SK-N-SH (cell line): ENCODE data around the gene PLD1. TPM values are rescaled to one million over a fixed set of nuclear protein-coding genes. Genes with fewer than 3 reads are reported as not detected.
"Not testable (repeated sequence)": the region's sequence is repeated elsewhere in the genome, so short reads cannot be mapped to it uniquely, and the experiment has no call there.

Experiments used
- CTCF ChIA-PET: fragments of 300-600, 350-600 bp; formaldehyde crosslinking; extraction: SDS; loops from one replicate; lab custom pipeline; 2021; lab: Yijun Ruan, JAX
- POLR2A ChIA-PET: fragments of 350-600 bp; sonication (Branson Sonifier 250); formaldehyde crosslinking; extraction: SDS; loops from one replicate; lab custom pipeline; 2020; ENCODE audit warnings: antibody characterized with exemption, inconsistent platforms; lab: Yijun Ruan, JAX
- DNase-seq: peaks from one replicate; pipeline ENCODE4 v3.0.0; 2012
- H2AFZ ChIP-seq: fragments of 200-600 bp; sonication (generic); 2 replicates; pipeline ENCODE4 v1.8.1; 2016; ENCODE audit warnings: antibody characterized with exemption, mild to moderate bottlenecking, low read depth
- H3F3A ChIP-seq: fragments of 200-600 bp; sonication (generic); replicated peaks from 2 replicates; pipeline ENCODE3; 2016; ENCODE audit warnings: antibody characterized with exemption, mild to moderate bottlenecking; ENCODE audit not compliant: insufficient read depth
- H3K27ac ChIP-seq, 2 experiments: fragments of 200-500 bp in 1 of 2; fragments of 200-600 bp in 1 of 2; sonication (Bioruptor generic) in 1 of 2; sonication (generic), shearing (Covaris generic) in 1 of 2; 2 replicates each; pipeline versions ENCODE4 v1.5.1 to v1.6.1; 2014 to 2016; ENCODE audit warnings: low read depth in 2 of 2, inconsistent platforms in 1 of 2, low read length in 1 of 2, mild to moderate bottlenecking in 1 of 2, mixed read lengths in 1 of 2
- H3K27me3 ChIP-seq: fragments of 200-600 bp; sonication (generic), shearing (Covaris generic); 2 replicates; pipeline ENCODE4 v1.6.1; 2016; ENCODE audit warnings: mixed run types; ENCODE audit not compliant: insufficient read depth
- H3K36me3 ChIP-seq, 2 experiments: fragments of 200-500 bp in 1 of 2; fragments of 200-600 bp in 1 of 2; sonication (Bioruptor generic) in 1 of 2; sonication (generic) in 1 of 2; replicated peaks in 1 of 2; 2 replicates each; pipeline versions ENCODE3 to v1.5.1; 2014 to 2016; ENCODE audit warnings: low read length in 1 of 2, mild to moderate bottlenecking in 1 of 2; ENCODE audit not compliant: insufficient read depth in 2 of 2, control insufficient read depth in 1 of 2
- H3K4me1 ChIP-seq, 2 experiments: fragments of 200-500 bp in 1 of 2; fragments of 200-600 bp in 1 of 2; sonication (Bioruptor generic) in 1 of 2; sonication (generic), shearing (Covaris generic) in 1 of 2; 2 replicates each; pipeline versions ENCODE4 v1.5.1 to v1.6.1; 2014 to 2016; ENCODE audit warnings: low read depth in 1 of 2, low read length in 1 of 2, mixed run types in 1 of 2; ENCODE audit not compliant: insufficient read depth in 2 of 2, control insufficient read depth in 1 of 2
- H3K4me2 ChIP-seq: fragments of 200-600 bp; sonication (generic), shearing (Covaris generic); 2 replicates; pipeline ENCODE4 v1.6.1; 2017; ENCODE audit warnings: mixed run types
- H3K4me3 ChIP-seq, 2 experiments: fragments of 200-500 bp in 1 of 2; fragments of 200-600 bp in 1 of 2; sonication (Bioruptor generic) in 1 of 2; sonication (generic), shearing (Covaris generic) in 1 of 2; 2 replicates each; pipeline versions ENCODE4 v1.5.1 to v1.8.1; 2014 to 2016; ENCODE audit warnings: low read depth in 2 of 2, inconsistent platforms in 1 of 2, low read length in 1 of 2, mild to moderate bottlenecking in 1 of 2, mixed read lengths in 1 of 2, moderate library complexity in 1 of 2
- H3K79me2 ChIP-seq: fragments of 200-600 bp; sonication (generic); 2 replicates; pipeline ENCODE4 v1.8.1; 2017; ENCODE audit warnings: mild to moderate bottlenecking; ENCODE audit not compliant: insufficient read depth
- H3K9ac ChIP-seq: fragments of 200-600 bp; sonication (generic); 2 replicates; pipeline ENCODE4 v1.6.1; 2017; ENCODE audit warnings: mixed run types
- H3K9me2 ChIP-seq: fragments of 200-600 bp; sonication (generic); 2 replicates; pipeline ENCODE4 v1.6.1; 2017; ENCODE audit warnings: mixed run types
- H3K9me3 ChIP-seq: fragments of 200-600 bp; sonication (generic); 2 replicates; pipeline ENCODE4 v1.6.1; 2017; ENCODE audit warnings: mixed run types, mild to moderate bottlenecking, moderate library complexity
- H4K20me1 ChIP-seq: fragments of 200-600 bp; sonication (generic); 2 replicates; pipeline ENCODE4 v1.6.1; 2017; ENCODE audit warnings: mild to moderate bottlenecking, mixed run types; ENCODE audit not compliant: insufficient read depth
- ELF1 ChIP-seq: IDR thresholded peaks from 2 replicates; pipeline ENCODE4 v1.4.0; 2012
- FOSL2 ChIP-seq: IDR thresholded peaks from 2 replicates; pipeline ENCODE4 v1.4.0; 2012; ENCODE audit warnings: low read depth, mild to moderate bottlenecking, moderate library complexity, borderline replicate concordance
- FOXJ3 ChIP-seq: sonication (generic); formaldehyde crosslinking; IDR thresholded peaks from 2 replicates; pipeline ENCODE4 v1.5.1; 2020; ENCODE audit warnings: mild to moderate bottlenecking, missing genetic modification reagents
- GATA2 ChIP-seq: sonication (generic); formaldehyde crosslinking; IDR thresholded peaks from 2 replicates; pipeline ENCODE4 v1.5.0; 2020; ENCODE audit warnings: mild to moderate bottlenecking, missing genetic modification reagents
- JUND ChIP-seq: IDR thresholded peaks from 2 replicates; pipeline ENCODE4 v1.4.0; 2012
- MEF2A ChIP-seq: IDR thresholded peaks from 2 replicates; pipeline ENCODE4 v1.4.0; 2012; ENCODE audit warnings: low read depth, borderline replicate concordance
- MXI1 ChIP-seq: IDR thresholded peaks from 2 replicates; pipeline ENCODE4 v1.6.1; 2012; ENCODE audit warnings: mild to moderate bottlenecking, low read depth, low read length, improper control_type of control experiment
- NRF1 ChIP-seq: IDR thresholded peaks from 2 replicates; pipeline ENCODE4 v1.6.1; 2012; ENCODE audit warnings: low read depth, mild to moderate bottlenecking, low read length
- POLR2AphosphoS5 ChIP-seq: IDR thresholded peaks from 2 replicates; pipeline ENCODE4 v1.6.1; 2012; ENCODE audit warnings: low read depth, low read length
- RXRA ChIP-seq: IDR thresholded peaks from 2 replicates; pipeline ENCODE4 v1.4.0; 2012; ENCODE audit warnings: low read depth, mild to moderate bottlenecking, borderline replicate concordance
- SMC3 ChIP-seq: IDR thresholded peaks from 2 replicates; pipeline ENCODE4 v1.6.1; 2012; ENCODE audit warnings: low read depth, low read length, improper control_type of control experiment
- TEAD4 ChIP-seq: IDR thresholded peaks from 2 replicates; pipeline ENCODE4 v1.4.0; 2012; ENCODE audit warnings: mild to moderate bottlenecking, borderline replicate concordance; ENCODE audit not compliant: insufficient read depth
- WGBS: methylation state at CpG from one replicate; pipeline ENCODE4 v1.1.6; 2017; ENCODE audit warnings: low lambda C conversion rate; 5-methylcytosine and 5-hydroxymethylcytosine counted together
- polyA plus RNA-seq, 3 experiments: library from polyadenylated mRNA; depleted of rRNA; stranded (reverse); fragments of >200 nt; gene quantifications; 2 replicates each; pipeline ENCODE4 v1.2.3, GENCODE V29; 2012
- TF ChIP-seq, protein P1 (sequence below): IDR thresholded peaks from 2 replicates; pipeline ENCODE4 v1.4.0; 2012; ENCODE audit warnings: low read depth, borderline replicate concordance
- TF ChIP-seq, protein P2 (sequence below): IDR thresholded peaks from 2 replicates; pipeline ENCODE4 v1.4.0; 2012; ENCODE audit warnings: low read depth
- TF ChIP-seq, protein P3 (sequence below): IDR thresholded peaks from 2 replicates; pipeline ENCODE4 v1.6.1; 2012; ENCODE audit warnings: mild to moderate bottlenecking, low read depth, low read length, moderate library complexity
- TF ChIP-seq, protein P4 (sequence below): IDR thresholded peaks from 2 replicates; pipeline ENCODE4; 2012

PLD1 gene
- polyA plus RNA-seq, 1 of the 3 experiments (the other 2 are of a cell fraction): 6.2 TPM

DNA sequence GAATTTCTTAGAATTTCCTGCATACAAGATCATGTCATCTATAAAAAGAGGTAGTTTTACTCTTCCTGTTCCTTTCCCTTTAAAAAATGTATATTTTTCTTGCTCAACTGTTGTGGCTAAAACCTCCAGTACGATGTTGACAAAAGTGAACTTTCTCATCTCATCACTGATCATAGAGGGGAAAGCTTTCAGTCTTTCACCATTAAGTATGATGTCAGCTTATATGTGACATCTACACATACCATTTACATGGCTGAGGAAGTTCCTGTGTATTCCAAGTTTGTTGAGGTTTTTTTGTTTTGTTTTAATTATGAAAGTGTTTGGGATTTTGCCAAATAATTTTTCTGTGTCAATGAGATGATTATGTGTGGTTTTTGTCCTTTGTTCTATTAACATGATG, 173.6 kb downstream of the PLD1 start:
- Histone ChIP-seq H4K20me1 (no peaks in the 10 kb centered on the region), H2AFZ (no peak overlapping the region), H3K9ac (no peak overlapping the region), H3F3A (peaks cover 4% of the 10 kb centered on the region), H3K4me3 (no peak overlapping the region), H3K4me1 (peaks cover 4 to 6% of the 10 kb centered on the region in 2 experiments; a peak in 3 of 4 replicates), H3K79me2 (no peaks in the 10 kb centered on the region), H3K9me3 (no peaks in the 10 kb centered on the region), H3K36me3 (no peaks in the 10 kb centered on the region), H3K4me2 (no peak overlapping the region), H3K27ac (no peak overlapping the region), H3K27me3 (no peaks in the 10 kb centered on the region), H3K9me2 (no peaks in the 10 kb centered on the region)
- no peak for DNase-seq
- ChIA-PET CTCF (no interaction called here), POLR2A (no interaction called here)
- WGBS: 96% methylated on average over 1 of the region's 1 CpG
- TF ChIP-seq RXRA (no peak), ELF1 (no peak), MEF2A (no peak), TEAD4 (no peak), SMC3 (no peak), JUND (no peak), FOSL2 (no peak)
- TF ChIP-seq, protein P1, sequence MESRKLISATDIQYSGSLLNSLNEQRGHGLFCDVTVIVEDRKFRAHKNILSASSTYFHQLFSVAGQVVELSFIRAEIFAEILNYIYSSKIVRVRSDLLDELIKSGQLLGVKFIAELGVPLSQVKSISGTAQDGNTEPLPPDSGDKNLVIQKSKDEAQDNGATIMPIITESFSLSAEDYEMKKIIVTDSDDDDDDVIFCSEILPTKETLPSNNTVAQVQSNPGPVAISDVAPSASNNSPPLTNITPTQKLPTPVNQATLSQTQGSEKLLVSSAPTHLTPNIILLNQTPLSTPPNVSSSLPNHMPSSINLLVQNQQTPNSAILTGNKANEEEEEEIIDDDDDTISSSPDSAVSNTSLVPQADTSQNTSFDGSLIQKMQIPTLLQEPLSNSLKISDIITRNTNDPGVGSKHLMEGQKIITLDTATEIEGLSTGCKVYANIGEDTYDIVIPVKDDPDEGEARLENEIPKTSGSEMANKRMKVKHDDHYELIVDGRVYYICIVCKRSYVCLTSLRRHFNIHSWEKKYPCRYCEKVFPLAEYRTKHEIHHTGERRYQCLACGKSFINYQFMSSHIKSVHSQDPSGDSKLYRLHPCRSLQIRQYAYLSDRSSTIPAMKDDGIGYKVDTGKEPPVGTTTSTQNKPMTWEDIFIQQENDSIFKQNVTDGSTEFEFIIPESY: no peak
- TF ChIP-seq, protein P2, sequence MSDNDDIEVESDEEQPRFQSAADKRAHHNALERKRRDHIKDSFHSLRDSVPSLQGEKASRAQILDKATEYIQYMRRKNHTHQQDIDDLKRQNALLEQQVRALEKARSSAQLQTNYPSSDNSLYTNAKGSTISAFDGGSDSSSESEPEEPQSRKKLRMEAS: no peak
- TF ChIP-seq, protein P3, sequence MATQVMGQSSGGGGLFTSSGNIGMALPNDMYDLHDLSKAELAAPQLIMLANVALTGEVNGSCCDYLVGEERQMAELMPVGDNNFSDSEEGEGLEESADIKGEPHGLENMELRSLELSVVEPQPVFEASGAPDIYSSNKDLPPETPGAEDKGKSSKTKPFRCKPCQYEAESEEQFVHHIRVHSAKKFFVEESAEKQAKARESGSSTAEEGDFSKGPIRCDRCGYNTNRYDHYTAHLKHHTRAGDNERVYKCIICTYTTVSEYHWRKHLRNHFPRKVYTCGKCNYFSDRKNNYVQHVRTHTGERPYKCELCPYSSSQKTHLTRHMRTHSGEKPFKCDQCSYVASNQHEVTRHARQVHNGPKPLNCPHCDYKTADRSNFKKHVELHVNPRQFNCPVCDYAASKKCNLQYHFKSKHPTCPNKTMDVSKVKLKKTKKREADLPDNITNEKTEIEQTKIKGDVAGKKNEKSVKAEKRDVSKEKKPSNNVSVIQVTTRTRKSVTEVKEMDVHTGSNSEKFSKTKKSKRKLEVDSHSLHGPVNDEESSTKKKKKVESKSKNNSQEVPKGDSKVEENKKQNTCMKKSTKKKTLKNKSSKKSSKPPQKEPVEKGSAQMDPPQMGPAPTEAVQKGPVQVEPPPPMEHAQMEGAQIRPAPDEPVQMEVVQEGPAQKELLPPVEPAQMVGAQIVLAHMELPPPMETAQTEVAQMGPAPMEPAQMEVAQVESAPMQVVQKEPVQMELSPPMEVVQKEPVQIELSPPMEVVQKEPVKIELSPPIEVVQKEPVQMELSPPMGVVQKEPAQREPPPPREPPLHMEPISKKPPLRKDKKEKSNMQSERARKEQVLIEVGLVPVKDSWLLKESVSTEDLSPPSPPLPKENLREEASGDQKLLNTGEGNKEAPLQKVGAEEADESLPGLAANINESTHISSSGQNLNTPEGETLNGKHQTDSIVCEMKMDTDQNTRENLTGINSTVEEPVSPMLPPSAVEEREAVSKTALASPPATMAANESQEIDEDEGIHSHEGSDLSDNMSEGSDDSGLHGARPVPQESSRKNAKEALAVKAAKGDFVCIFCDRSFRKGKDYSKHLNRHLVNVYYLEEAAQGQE: no peak

DNA sequence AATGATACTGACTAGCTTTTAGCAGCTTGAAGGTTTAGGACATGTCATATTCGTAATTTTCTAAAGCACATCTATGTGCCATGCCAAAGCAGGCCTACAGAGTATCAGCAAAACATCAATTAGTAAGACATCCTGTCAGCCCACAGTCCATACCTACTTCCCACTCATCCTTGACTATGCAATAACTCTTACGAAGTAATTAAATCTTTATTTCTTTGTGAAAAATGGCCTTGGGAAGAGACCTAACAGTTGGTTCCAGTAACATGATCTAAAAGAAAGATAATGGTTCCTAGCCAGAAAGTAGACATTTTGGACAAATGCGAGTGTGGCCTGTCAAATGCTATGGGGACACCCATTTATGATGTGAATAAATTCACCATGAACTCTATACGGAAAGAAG, 177.5 kb downstream of the PLD1 start:
- H3K27ac ChIP-seq: no peak overlapping the region
- H3K9me3 ChIP-seq: no peaks in the 10 kb centered on the region
- no peaks in the 10 kb centered on the region for H3K79me2 ChIP-seq
- ChIA-PET CTCF (interaction anchor here (1.1 to 1.5 kb wide), 2 partner anchors 11 to 31 kb away, joined by 3 read pairs; no protein-coding TSS in a partner anchor), POLR2A (no interaction called here)
- no peaks in the 10 kb centered on the region for H3K4me1 ChIP-seq
- no peaks in the 10 kb centered on the region for H4K20me1 ChIP-seq
- H3K9ac ChIP-seq: no peak overlapping the region
- H3K9me2 ChIP-seq: no peaks in the 10 kb centered on the region
- no peak for TF ChIP-seq FOSL2
- TF ChIP-seq GATA2 (CRISPR knock-in tag): no peak
- TF ChIP-seq, protein P4, sequence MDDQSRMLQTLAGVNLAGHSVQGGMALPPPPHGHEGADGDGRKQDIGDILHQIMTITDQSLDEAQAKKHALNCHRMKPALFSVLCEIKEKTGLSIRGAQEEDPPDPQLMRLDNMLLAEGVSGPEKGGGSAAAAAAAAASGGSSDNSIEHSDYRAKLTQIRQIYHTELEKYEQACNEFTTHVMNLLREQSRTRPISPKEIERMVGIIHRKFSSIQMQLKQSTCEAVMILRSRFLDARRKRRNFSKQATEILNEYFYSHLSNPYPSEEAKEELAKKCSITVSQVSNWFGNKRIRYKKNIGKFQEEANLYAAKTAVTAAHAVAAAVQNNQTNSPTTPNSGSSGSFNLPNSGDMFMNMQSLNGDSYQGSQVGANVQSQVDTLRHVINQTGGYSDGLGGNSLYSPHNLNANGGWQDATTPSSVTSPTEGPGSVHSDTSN: no peak
- no peak for TF ChIP-seq NRF1
- TF ChIP-seq POLR2AphosphoS5: no peak
- no peak for TF ChIP-seq FOXJ3
- no peak for TF ChIP-seq RXRA
- no peak for TF ChIP-seq MXI1
- H3K27me3 ChIP-seq: no peaks in the 10 kb centered on the region
- WGBS: 85% methylated on average over 4 of the region's 4 CpGs
- no peaks in the 10 kb centered on the region for H3F3A ChIP-seq
- DNase-seq: no peak
- H3K4me2 ChIP-seq: no peak overlapping the region
- H3K36me3 ChIP-seq: no peaks in the 10 kb centered on the region
- H3K4me3 ChIP-seq: no peak overlapping the region
- H2AFZ ChIP-seq: no peak overlapping the region

DNA sequence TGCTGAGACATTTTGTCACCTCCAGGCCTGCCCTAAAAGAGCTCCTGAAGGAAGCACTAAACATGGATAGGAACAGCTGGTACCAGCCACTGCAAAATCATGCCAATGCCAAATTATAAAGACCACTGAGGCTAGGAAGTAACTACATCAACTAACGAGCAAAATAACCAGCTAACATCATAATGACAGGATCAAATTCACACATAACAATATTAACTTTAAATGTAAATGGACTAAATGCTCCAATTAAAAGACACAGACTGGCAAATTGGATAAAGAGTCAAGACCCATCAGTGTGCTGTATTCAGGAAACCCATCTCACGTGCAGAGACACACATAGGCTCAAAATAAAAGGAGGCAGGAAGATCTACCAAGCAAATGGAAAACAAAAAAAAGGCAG, 183.5 kb downstream of the PLD1 start:
- H3K4me1 ChIP-seq, H3K9ac ChIP-seq, H2AFZ ChIP-seq, H3K4me3 ChIP-seq, H3K79me2 ChIP-seq, H4K20me1 ChIP-seq, H3K9me2 ChIP-seq, H3F3A ChIP-seq, DNase-seq, CTCF ChIA-PET, H3K9me3 ChIP-seq, POLR2A ChIA-PET, H3K27ac ChIP-seq, H3K27me3 ChIP-seq, H3K36me3 ChIP-seq, H3K4me2 ChIP-seq: not testable (repeated sequence)
- WGBS: 36% methylated on average over 2 of the region's 2 CpGs
